Suppressor macrophage (primary cell): Measurements from ENCODE around the gene CACTIN.
"Not testable (repeated sequence)": the region's sequence is repeated elsewhere in the genome, so short reads cannot be mapped to it uniquely, and the experiment has no call there.

ENCODE experiments used
- DNase-seq, 4 experiments: peaks; one replicate each; pipeline ENCODE4 v3.0.0-alpha.2; 2020 to 2022
- total RNA-seq, 17 experiments: gene quantifications; one replicate each; lab custom pipeline; 2026; ENCODE audit warnings: mixed read lengths in 6 of 17, inconsistent platforms in 3 of 17; lab: John Stamatoyannopoulos, UW

CACTIN gene
- 12.4 to 47.8 (median 23.6) reads per million in 17 experiments for total RNA-seq

DNA sequence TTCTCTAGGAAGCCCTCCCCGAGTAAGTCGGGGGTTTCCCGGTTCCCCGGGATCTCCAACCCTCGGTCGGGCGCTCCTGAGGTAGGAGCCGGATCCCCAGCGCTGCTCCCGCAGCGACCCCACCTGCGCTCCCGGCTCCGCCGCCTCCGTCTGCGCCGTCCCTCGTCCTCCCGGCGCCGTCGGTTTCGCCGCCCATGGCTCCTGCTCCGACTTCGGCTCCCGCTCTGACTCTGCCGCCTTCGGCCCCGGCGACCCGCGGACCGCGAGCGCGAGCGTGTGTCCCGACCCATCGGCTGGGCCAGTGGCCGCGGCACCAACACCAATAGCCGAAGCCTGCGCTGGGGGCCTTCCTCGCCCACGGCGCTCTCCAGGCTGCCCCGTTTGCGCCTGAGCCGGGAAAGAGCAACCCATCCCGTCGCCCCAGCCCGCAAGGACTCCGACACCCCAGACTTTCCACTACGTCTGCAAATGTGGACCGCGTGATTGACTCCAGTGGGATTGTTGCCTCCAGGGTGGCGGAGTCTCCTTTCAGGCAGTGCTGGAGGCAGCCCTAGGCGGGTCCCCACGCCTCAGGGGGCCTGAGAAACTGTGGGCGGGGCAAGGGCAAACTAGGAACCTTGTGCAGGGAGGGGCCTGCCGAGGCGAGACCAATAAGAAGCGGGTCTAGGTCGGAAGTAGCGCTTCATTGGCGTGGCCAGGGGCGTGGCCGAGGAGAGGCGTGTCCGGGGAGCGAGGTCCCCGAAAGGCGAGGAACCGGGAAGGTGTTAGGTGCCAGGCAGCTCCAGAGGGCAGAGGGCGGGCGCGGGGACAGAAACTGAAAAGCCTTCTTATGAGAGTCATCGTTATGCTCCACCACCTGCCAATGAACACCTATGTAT lies at the start of gene CACTIN:
CACTIN (minus strand) TSS at position 318 of the 878 bp plus-strand sequence; CDS start at position 290, 28 bp downstream.
- DNase-seq = peak; percentile 99 to 100 (median 100)

DNA sequence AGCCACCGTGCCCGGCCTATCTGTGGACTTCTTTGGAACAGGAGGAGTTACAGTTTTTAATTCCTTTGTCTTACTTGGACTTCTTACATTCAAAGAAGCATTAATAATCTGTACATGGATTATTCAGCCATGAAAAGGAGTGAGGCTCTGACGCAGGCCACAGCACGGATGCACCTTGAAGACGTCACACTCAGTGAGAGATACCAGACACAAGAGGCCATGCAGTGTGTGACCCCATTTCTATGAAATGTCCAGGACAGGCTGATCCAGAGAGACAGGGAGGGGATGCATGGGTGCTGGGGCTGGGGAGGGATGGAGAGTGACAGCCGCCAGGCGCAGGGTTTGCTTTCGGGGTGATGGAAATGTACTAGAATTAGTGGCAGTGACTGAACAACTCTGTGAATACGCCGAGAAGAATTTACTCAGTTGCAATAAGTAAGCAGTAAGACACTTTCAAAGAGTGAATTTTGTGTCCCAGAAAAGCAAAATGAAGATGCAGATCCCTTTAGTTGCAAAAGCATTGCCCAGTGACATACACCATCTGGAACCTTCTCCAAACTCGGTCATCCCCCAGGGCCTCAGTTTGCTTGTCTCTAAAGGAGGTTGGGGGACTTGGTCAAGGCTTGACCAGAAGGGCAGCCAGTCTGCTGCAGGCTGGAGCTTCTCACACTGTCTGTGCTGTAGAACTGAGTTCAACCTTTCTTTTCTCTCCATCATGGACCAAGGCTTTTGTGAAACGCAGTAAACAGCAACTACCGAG lies 48.4 kb upstream of the CACTIN start:
- no peak for DNase-seq

DNA sequence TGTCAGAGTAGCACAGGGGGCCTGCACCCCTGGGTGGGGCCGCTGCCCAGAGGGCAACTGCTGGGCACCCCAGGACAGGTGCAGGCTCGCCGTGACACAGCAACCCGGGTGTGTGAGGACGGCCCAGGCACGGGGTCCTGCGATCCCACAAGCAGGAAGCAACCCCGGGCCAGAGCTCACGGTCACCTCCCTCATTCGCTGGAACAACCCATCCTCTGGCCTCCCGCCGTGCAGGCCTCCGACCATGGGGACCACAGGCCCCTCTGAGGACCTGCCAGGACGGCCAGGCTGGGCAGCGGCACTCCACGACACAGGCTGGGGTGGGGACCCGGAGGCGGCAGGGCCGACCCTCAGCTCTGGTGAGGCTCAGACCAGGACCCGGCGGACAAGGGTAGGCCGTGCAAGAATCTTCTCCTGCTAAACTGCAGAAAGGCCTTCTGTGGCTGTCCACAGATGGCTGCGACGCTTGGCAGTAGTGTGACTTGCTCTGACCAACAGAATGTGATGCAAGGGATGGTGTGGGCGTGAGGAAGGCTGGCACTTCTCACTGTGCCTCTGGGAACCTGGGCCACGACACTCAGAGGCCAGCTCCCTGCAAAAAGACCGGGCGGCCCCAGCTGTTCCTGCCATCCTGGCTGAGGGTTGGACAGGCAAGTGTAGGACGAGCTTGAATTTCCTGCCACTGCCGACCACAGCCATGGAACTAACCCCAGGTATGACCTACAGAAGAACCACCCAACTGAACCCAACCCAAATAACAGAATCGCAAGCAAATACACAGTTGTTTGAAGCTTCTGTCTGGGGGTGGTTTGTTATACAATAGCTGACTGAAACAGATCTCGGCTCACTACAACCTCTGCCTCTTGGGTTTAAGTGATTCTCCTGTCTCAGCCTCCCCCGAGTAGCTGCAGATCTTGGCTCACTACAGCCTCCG lies 47.2 kb upstream of the CACTIN start:
- DNase-seq = peak; percentile 80 to 92 (median 87)

DNA sequence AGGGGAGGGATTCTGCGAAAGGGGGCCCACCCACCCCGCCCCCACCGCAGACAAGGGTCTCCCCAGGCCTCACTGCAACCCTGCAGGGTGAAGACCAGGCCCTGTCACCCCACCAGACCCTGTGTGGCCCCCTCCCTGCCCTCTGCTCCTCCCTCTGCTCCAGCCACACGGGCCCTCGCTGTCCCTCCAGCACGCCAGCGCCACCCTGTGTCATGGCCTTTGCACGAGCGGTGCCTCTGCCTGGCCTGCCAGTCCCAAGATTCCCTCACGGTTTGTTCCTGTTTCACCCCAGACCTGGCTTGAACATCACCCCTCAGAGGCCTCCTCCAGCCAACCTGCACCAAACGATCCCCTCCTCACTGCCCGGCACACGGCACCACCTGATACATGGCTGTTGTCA lies 46.4 kb upstream of the CACTIN start:
- peak in 3 of 4 experiments; percentile 19 to 47 (median 25) for DNase-seq

GRCh38 chr19:3672575-3672948 lies 46.0 kb upstream of the CACTIN start:
- DNase-seq = no peak

DNA sequence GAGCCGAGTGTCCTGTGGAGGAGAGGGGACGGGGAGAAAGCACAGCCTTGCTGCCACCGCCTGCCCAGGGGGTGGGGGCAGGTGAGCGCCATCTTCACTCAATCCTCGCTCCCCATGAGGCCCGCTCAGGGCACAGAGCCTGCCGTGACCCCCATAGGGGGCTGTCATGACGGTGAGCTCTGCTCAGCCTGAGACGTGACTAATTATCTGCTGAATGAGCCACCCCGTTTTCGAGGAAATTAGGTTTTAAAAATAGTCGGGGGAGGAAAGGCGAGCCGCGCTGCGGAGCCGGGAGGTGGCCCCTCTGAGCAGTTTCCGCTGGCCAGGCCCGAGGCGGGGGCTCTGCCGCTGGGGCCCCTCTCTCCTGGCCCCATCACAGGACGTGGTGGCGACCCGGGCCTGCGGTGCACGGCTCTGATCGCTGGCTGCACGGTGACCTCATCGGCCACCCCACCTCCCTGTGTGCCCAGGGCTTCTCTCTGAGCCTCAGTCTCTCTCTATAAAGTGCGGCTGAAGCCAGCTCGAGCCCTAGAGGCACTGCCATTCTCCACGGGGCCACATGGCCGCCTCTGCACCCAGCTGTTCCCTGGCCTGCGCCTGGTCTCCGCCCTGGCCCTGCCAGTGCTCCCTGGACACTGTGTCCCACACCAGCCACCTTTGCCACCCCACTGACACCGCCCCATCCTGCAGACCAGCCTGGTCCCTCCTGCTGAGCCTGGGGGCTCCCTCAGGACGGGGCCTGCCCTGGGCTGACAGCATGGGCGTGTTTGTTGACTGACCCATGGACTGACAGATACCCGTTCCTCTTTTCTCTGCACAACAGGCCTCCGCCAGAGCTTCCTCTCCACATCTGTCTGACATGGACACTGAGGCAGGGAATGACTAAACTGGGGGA lies 45.3 kb upstream of the CACTIN start:
- peak; percentile 60 to 80 (median 76) for DNase-seq

- peak; percentile 54 to 80 (median 64) for DNase-seq
Measured at GRCh38 chr19:3670796-3671679, 44.4 kb upstream of the CACTIN start.

- peak; percentile 23 to 44 (median 40) for DNase-seq
Measured at GRCh38 chr19:3669947-3670795, 43.6 kb upstream of the CACTIN start.

GRCh38 chr19:3669082-3669946 lies 42.7 kb upstream of the CACTIN start:
- DNase-seq = no peak

GRCh38 chr19:3668331-3669081 lies 41.9 kb upstream of the CACTIN start:
- DNase-seq = no peak

DNA sequence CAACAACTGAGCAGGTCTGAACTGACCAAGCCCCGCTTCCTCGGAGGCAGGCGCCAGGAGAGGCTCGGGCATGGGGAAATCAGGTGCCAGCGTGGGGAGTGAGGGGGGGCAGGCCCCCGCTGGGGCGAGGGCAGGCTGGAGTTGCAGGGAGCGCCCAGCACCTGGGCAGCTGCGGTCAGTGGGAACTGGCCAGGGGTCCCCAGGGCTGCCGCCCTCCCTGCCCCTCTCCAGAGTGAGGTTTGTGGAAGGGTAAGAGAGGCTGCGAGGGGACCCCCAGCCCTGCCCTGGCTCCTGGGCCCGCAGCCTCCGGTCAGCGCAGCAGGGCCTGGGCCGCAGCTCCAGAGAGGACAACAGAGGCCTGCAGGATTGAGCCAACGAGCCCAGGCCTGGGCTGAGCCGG lies 41.2 kb upstream of the CACTIN start:
- no peak for DNase-seq

DNA sequence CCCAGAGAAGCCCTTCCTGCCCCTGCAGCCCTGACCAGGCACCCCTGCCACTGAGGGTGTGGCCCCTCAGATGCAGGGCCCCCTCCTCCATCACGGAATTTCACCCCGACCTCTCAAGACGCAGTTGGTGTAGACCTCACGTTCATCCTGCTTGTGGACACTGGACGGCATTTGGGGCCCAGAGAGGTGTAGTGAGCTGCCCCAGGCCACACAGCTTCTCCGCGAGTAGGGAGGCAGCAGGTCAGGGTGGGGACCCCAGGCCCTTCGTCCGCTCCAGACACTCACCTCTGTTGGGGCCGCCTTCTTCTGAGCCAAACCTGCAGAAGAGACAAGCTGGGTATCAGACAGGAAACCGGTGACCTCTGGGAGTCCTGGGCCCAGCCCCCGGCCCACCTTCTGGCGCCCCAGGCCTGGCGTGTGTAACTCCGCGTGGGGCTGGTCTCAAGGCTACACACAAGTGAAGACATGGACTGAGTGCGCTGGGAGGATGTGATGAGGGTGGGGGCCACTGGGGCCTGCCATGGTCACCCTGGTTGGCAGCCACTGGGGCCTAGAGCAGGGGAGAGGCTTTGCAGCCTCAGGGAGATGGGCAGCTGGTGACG lies 40.5 kb upstream of the CACTIN start:
- no peak for DNase-seq

- not testable (repeated sequence) for DNase-seq
Measured at GRCh38 chr19:3666545-3666856, 39.9 kb upstream of the CACTIN start.

DNA sequence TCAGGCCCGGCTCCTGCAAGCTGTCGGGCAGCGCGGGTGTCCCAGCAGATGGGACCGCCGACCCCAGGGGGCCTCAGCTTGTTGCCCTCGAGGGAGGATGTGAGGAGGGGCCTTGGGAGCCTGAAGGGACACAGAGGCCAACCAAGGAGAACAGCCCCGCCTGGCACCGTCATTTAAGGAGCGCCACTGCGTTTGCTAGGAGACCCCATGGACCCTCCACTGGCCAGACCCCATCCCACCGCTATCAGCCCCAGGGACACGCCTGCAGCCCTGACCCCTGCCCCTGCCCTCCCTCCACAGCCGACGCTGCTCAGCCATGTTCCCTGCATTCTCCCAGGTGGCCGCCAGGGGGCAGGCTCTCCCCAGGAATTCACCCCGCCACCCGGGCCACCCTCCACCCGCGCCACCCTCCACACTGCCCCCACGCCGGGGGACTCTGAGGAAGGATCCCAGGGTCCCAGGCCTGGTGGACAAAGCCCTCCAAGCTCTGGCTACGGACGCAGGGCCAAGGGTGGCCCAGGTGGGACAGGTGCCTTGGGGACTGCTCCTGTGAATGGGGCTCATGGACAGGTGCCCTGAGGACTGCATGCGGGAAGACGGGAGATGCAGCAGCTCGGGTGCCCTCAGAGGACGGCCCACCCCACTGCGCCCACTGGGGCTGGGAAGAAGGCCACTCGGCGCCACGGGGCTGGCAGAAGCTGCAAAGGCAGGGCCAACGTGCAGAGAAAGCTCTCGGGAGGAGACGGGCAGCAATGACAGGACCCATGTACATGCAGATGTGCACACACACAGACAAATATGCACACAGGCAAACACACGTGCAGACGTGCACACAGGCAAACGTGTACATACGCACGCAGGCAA lies 39.3 kb upstream of the CACTIN start:
- DNase-seq = peak; percentile 44 to 73 (median 59)

DNA sequence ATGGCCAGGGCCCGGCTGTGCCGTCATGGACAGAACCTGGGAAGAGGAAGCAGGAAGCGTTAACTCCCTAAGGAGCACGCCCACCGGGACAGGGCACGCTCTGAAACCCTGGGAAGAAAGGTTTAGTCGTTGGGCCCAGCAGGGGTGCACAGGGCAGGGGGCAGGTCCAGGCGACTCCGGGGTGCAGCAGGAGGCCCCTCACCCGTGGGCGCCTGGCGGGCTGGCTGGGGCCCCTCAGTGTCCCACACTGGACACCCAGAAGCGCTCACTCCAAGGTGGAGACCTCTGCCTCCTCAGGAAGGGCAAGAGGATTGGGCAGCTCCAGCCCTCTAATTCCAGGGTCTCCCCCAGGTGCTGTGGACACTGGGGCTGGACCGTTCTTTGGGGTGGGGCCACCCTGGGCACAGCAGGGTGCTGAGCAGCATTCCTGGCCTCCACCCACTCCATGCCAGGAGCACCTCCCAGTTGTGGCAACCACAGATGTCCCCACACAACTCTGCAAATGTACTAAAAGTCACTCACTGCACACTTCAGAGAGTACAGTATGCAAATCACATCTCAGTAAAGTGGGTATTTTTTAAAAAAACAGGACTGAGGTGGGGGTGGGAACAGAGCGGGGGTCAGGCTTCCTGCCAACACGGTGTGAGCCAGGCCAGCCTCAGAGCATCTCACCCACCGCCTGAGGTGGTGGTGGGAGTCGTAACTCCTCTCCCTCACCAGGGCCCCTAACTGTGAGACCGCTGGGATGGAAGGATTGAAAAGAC lies 38.5 kb upstream of the CACTIN start:
- no peak for DNase-seq
